SJCRH30 (cell line): Measurements from ENCODE around the gene RNASEH1. TPM values are rescaled to one million over a fixed set of nuclear protein-coding genes. Genes with fewer than 3 reads are reported as not detected.

ENCODE experiments used
- DNase-seq, 2 experiments: peaks; one replicate each; pipeline ENCODE4 v3.0.0-alpha.2; 2015 to 2020
- H3K27ac ChIP-seq: fragments of 250-450 bp; sonication (Bioruptor Pico); 2 replicates; pipeline ENCODE4 v1.5.1; 2020; ENCODE audit warnings: mild to moderate bottlenecking, moderate library complexity
- H3K27me3 ChIP-seq: fragments of 250-450 bp; sonication (Bioruptor Pico); 2 replicates; pipeline ENCODE4 v1.5.1; 2020; ENCODE audit warnings: mild to moderate bottlenecking, moderate library complexity
- H3K36me3 ChIP-seq: fragments of 250-450 bp; sonication (Bioruptor Pico); 2 replicates; pipeline ENCODE4 v1.5.1; 2020; ENCODE audit warnings: mild to moderate bottlenecking, moderate library complexity
- H3K4me1 ChIP-seq: fragments of 250-450 bp; sonication (Bioruptor Pico); 2 replicates; pipeline ENCODE4 v1.5.1; 2020; ENCODE audit warnings: mild to moderate bottlenecking, moderate library complexity
- H3K4me3 ChIP-seq: fragments of 250-450 bp; sonication (Bioruptor Pico); 2 replicates; pipeline ENCODE4 v1.5.1; 2020; ENCODE audit warnings: mild to moderate bottlenecking, moderate library complexity
- H3K9me3 ChIP-seq: fragments of 250-450 bp; sonication (Bioruptor Pico); replicated peaks from 2 replicates; pipeline ENCODE4 v1.5.1; 2020; ENCODE audit warnings: mild to moderate bottlenecking, moderate library complexity
- total RNA-seq: library from RNA; depleted of rRNA; stranded (reverse); fragments of >200 nt; shearing (Covaris generic); gene quantifications from 2 replicates; pipeline ENCODE4 v1.2.3, GENCODE V29; 2014

The RNASEH1 gene
- total RNA-seq, 1 experiment from 2014 or later = 43.0 TPM

- Histone ChIP-seq H3K36me3 (no peaks in the 10 kb centered on the region), H3K27me3 (no peaks in the 10 kb centered on the region; the same call in 1 of the 2 replicates), H3K4me1 (no peaks in the 10 kb centered on the region), H3K4me3 (no peak overlapping the region), H3K27ac (no peak overlapping the region), H3K9me3 (no peaks in the 10 kb centered on the region)
- DNase-seq = no peak
Measured at GRCh38 chr2:3598197-3598910, 40.2 kb upstream of the RNASEH1 start.

DNA sequence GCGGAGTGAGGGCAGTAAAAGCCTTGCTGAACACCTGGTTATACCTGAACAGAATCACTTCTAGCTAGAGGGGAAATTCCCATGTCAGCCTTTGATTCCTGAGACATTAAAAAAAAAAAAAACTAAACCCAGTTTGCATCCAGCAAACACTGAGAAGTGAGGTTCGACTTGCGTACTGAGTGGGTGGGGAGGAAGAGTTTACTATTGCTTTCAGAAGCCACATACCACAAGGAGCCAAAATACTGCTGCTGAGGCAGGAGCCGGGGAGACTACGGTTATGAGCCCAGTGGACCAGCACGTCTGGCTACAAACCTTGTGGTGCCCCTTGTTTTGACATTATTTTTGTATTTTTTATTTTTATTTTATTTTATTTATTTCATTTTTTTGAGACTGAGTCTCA lies 39.4 kb upstream of the RNASEH1 start:
- H3K4me3 ChIP-seq = no peak overlapping the region
- H3K36me3 ChIP-seq = no peaks in the 10 kb centered on the region
- no peaks in the 10 kb centered on the region for H3K4me1 ChIP-seq
- H3K9me3 ChIP-seq = no peaks in the 10 kb centered on the region
- H3K27ac ChIP-seq = no peak overlapping the region
- no peak for DNase-seq
- no peaks in the 10 kb centered on the region for H3K27me3 ChIP-seq

- Histone ChIP-seq H3K36me3 (no peaks in the 10 kb centered on the region), H3K4me1 (no peaks in the 10 kb centered on the region), H3K27ac (no peak overlapping the region), H3K4me3 (no peak overlapping the region), H3K9me3 (no peaks in the 10 kb centered on the region), H3K27me3 (no peaks in the 10 kb centered on the region)
- DNase-seq = no peak
Measured at GRCh38 chr2:3596901-3597417, 38.8 kb upstream of the RNASEH1 start.

GRCh38 chr2:3595985-3596384 lies 37.9 kb upstream of the RNASEH1 start:
- Histone ChIP-seq H3K27ac (no peak overlapping the region), H3K27me3 (no peaks in the 10 kb centered on the region), H3K4me3 (no peak overlapping the region), H3K9me3 (no peaks in the 10 kb centered on the region), H3K36me3 (no peaks in the 10 kb centered on the region), H3K4me1 (no peaks in the 10 kb centered on the region)
- no peak for DNase-seq

DNA sequence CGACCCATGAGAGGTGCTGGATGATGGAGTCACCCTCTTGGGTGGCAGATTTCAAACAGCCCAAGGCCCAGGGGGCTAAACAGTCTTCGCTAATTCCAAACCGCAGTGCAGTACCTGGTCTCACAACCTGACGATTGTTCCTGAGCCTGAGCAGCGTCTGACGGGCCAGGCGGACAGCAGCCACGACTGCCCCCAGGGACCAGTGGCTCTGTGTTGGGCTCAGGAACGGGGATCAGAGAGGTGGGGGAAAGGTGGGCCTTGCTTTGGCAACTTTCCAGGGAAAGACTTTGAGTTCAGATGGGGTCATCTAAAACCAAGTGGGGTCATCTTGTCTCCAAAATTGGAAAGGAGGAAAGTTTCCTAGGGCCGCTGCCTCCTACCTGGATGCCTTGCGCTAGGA lies 37.3 kb upstream of the RNASEH1 start:
- H3K27ac ChIP-seq = no peak overlapping the region
- no peaks in the 10 kb centered on the region for H3K36me3 ChIP-seq
- no peak for DNase-seq
- H3K4me3 ChIP-seq = no peak overlapping the region
- H3K9me3 ChIP-seq = no peaks in the 10 kb centered on the region
- no peaks in the 10 kb centered on the region for H3K27me3 ChIP-seq
- H3K4me1 ChIP-seq = no peaks in the 10 kb centered on the region

- DNase-seq = no peak
- no peaks in the 10 kb centered on the region for H3K36me3 ChIP-seq
- H3K27ac ChIP-seq = no peak within 1 kb of the TSS
- H3K9me3 ChIP-seq = no peaks in the 10 kb centered on the region
- no peaks in the 10 kb centered on the region for H3K4me1 ChIP-seq
- no peaks in the 10 kb centered on the region for H3K27me3 ChIP-seq
- H3K4me3 ChIP-seq = no peak within 1 kb of the TSS
Measured at GRCh38 chr2:3594493-3595281, 36.6 kb upstream of the RNASEH1 start, which contains the start of gene COLEC11. Gene COLEC11, plus strand, starts transcription at chr2:3595112. Its CDS starts 9,229 bp downstream, at chr2:3604341.

- H3K27ac ChIP-seq = no peak overlapping the region
- no peaks in the 10 kb centered on the region for H3K27me3 ChIP-seq
- no peak for DNase-seq
Measured at GRCh38 chr2:3589086-3589485, 31.0 kb upstream of the RNASEH1 start.

GRCh38 chr2:3588084-3588483 lies 30.0 kb upstream of the RNASEH1 start:
- Histone ChIP-seq H3K9me3 (no peaks in the 10 kb centered on the region), H3K27me3 (no peaks in the 10 kb centered on the region), H3K27ac (no peak overlapping the region), H3K36me3 (peaks cover 12% of the 10 kb centered on the region), H3K4me3 (no peak overlapping the region), H3K4me1 (no peaks in the 10 kb centered on the region)
- DNase-seq = no peak

More at GRCh38 chr2:3589086-3589485, 31.0 kb upstream of the RNASEH1 start:
- peaks cover 2% of the 10 kb centered on the region; the same call in 1 of the 2 replicates for H3K36me3 ChIP-seq
- H3K4me1 ChIP-seq = no peaks in the 10 kb centered on the region
- H3K9me3 ChIP-seq = no peaks in the 10 kb centered on the region
- H3K4me3 ChIP-seq = no peak overlapping the region

- DNase-seq = no peak
- no peak overlapping the region for H3K4me3 ChIP-seq
- no peaks in the 10 kb centered on the region for H3K27me3 ChIP-seq
- H3K27ac ChIP-seq = no peak overlapping the region
- H3K36me3 ChIP-seq = peaks cover 18% of the 10 kb centered on the region
- no peaks in the 10 kb centered on the region for H3K9me3 ChIP-seq
- no peaks in the 10 kb centered on the region for H3K4me1 ChIP-seq
Measured at GRCh38 chr2:3587432-3587831, 29.3 kb upstream of the RNASEH1 start.

GRCh38 chr2:3587021-3587420 lies 28.9 kb upstream of the RNASEH1 start:
- no peak overlapping the region for H3K27ac ChIP-seq
- DNase-seq = no peak
- H3K27me3 ChIP-seq = no peaks in the 10 kb centered on the region
- H3K4me1 ChIP-seq = no peaks in the 10 kb centered on the region
- no peak overlapping the region for H3K4me3 ChIP-seq
- H3K9me3 ChIP-seq = no peaks in the 10 kb centered on the region
- H3K36me3 ChIP-seq = peaks cover 21% of the 10 kb centered on the region

DNA sequence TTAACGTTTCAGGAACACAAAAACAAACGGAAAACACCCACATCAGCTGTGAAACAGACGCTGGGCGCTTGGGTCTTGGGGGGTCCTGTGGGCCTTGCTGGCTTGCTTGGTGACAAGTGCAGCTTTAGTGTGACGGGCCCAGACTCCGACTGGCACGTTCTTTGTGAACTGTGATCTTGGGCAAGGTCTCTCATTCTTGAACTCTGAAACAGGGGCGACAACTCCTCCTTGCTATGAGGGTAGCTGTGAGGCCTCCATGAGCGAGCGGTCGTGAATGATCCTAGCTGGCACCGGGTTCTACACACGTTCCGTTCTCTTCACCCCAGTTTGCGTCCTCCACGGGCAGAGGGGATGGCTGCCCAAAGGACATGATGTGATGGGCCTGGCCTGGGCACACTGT lies 28.1 kb upstream of the RNASEH1 start:
- Histone ChIP-seq H3K27me3 (no peaks in the 10 kb centered on the region), H3K4me1 (no peaks in the 10 kb centered on the region), H3K36me3 (peaks cover 29% of the 10 kb centered on the region), H3K4me3 (no peak overlapping the region), H3K9me3 (no peaks in the 10 kb centered on the region), H3K27ac (no peak overlapping the region)
- no peak for DNase-seq

DNA sequence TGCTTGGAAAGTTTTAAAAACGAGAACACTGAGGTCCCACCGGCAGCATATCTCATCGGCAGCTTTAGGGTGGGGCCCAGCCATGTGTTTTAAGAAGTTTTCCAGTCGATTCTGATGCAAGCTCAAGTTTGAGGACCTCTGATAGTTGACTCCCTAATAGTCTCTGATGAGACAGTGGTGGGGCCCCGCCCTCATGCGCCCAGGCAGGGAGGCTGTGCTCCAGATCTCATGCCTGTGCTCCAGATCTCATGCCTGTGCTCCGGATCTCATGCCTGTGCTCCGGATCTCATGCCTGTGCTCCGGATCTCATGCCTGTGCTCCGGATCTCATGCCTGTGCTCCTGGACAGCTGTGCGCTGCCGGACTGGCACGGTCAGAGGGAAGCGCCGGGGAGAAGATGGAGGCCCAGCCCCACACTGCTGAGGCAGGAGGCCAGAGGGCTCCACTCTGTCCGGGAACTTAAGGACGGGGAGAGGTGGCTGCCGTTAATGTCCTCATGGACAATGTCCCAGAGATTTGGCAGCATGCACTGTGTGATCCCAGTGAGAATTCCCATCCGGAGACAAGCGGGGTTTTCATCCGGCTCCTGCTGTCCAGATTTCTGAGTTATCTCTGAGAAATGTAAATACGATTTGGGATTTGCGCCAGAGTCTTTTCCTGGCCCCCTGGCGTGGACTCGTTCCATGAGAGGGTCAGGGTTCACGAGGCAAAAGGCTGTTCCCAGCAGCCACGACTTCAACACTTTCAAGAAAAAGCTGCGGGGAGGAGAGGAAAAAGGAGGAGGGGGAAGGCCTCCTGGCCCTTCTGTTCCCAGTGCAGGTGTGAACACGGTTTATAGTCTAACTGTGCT lies 27.4 kb upstream of the RNASEH1 start:
- Histone ChIP-seq H3K4me3 (no peak overlapping the region), H3K27ac (no peak overlapping the region), H3K9me3 (no peaks in the 10 kb centered on the region), H3K4me1 (no peaks in the 10 kb centered on the region), H3K27me3 (no peaks in the 10 kb centered on the region), H3K36me3 (peaks cover 36% of the 10 kb centered on the region)
- DNase-seq = no peak

GRCh38 chr2:3584608-3585260 lies 26.6 kb upstream of the RNASEH1 start:
- DNase-seq = no peak
- no peaks in the 10 kb centered on the region for H3K9me3 ChIP-seq
- no peaks in the 10 kb centered on the region for H3K4me1 ChIP-seq
- H3K27me3 ChIP-seq = no peaks in the 10 kb centered on the region
- H3K4me3 ChIP-seq = no peak overlapping the region
- H3K27ac ChIP-seq = no peak overlapping the region
- H3K36me3 ChIP-seq = peaks cover 44% of the 10 kb centered on the region

GRCh38 chr2:3584076-3584475 lies 25.9 kb upstream of the RNASEH1 start:
- no peak for DNase-seq
- no peaks in the 10 kb centered on the region for H3K27me3 ChIP-seq
- H3K27ac ChIP-seq = no peak overlapping the region
- no peaks in the 10 kb centered on the region for H3K9me3 ChIP-seq
- peaks cover 50% of the 10 kb centered on the region for H3K36me3 ChIP-seq
- H3K4me3 ChIP-seq = no peak overlapping the region
- H3K4me1 ChIP-seq = no peaks in the 10 kb centered on the region
